Nephron (organoid): Measurements from ENCODE around the gene PPP2R2C.

Experiments used
- H3K27ac Mint-ChIP-seq, 3 experiments: 2 replicates each; pipeline ENCODE4 v1.8.0; 2020; ENCODE audit warnings: mixed read lengths in 3 of 3, mild to moderate bottlenecking in 2 of 3, moderate library complexity in 1 of 3
- H3K27me3 Mint-ChIP-seq: 2 replicates; pipeline ENCODE4 v1.8.0; 2021; ENCODE audit warnings: low read depth, mild to moderate bottlenecking, moderate library complexity, mixed read lengths
- H3K36me3 Mint-ChIP-seq: 2 replicates; pipeline ENCODE4 v1.8.0; 2020; ENCODE audit warnings: low read depth, mixed read lengths
- H3K4me1 Mint-ChIP-seq: 2 replicates; pipeline ENCODE4 v1.8.0; 2020; ENCODE audit warnings: mixed read lengths
- H3K4me3 Mint-ChIP-seq, 3 experiments: 2 replicates each; pipeline ENCODE4 v1.8.0; 2020; ENCODE audit warnings: mild to moderate bottlenecking in 3 of 3, mixed read lengths in 3 of 3, moderate library complexity in 2 of 3
- H3K9me3 Mint-ChIP-seq: 2 replicates; pipeline ENCODE4 v1.8.0; 2020; ENCODE audit warnings: mixed read lengths
- TF ChIP-seq, protein P1 (sequence below), 3 experiments: fragments of 200-600 bp; sonication (generic); IDR thresholded peaks; one replicate each; pipeline ENCODE4 v1.5.0; 2021; ENCODE audit warnings: antibody characterized with exemption in 3 of 3; ENCODE audit not compliant: unreplicated experiment in 3 of 3

The PPP2R2C gene

DNA sequence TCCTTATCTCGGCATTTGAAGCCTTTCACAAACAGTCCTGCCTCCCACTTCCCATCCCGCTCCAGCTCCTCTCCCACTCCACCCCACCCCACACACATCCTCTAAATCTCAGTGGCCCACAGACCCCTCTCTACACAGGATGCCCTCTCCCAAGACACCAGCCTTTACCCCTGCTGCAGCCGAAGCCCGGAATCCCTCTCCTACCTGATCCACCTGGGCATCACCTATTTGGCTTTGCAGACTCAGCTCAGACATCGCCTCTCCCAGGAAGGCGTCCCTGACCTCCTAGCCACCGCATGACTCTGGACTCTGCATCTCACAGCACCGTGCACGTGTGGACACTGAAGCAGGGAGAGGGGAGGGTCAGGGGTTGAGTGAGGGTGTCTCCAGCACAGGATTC is 11.5 kb downstream of the PPP2R2C start:
- no peak overlapping the region for H3K4me3 Mint-ChIP-seq
- H3K36me3 Mint-ChIP-seq = no peaks in the 10 kb centered on the region
- peaks cover 9% of the 10 kb centered on the region for H3K9me3 Mint-ChIP-seq
- peaks cover 70% of the 10 kb centered on the region for H3K27me3 Mint-ChIP-seq
- no peaks in the 10 kb centered on the region for H3K4me1 Mint-ChIP-seq
- TF ChIP-seq, protein P1, sequence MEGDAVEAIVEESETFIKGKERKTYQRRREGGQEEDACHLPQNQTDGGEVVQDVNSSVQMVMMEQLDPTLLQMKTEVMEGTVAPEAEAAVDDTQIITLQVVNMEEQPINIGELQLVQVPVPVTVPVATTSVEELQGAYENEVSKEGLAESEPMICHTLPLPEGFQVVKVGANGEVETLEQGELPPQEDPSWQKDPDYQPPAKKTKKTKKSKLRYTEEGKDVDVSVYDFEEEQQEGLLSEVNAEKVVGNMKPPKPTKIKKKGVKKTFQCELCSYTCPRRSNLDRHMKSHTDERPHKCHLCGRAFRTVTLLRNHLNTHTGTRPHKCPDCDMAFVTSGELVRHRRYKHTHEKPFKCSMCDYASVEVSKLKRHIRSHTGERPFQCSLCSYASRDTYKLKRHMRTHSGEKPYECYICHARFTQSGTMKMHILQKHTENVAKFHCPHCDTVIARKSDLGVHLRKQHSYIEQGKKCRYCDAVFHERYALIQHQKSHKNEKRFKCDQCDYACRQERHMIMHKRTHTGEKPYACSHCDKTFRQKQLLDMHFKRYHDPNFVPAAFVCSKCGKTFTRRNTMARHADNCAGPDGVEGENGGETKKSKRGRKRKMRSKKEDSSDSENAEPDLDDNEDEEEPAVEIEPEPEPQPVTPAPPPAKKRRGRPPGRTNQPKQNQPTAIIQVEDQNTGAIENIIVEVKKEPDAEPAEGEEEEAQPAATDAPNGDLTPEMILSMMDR (IDR thresholded peaks at IDR 0.05; ENCODE audit: unreplicated experiment in 3 of 3) = no peak
- H3K27ac Mint-ChIP-seq = no peak overlapping the region

DNA sequence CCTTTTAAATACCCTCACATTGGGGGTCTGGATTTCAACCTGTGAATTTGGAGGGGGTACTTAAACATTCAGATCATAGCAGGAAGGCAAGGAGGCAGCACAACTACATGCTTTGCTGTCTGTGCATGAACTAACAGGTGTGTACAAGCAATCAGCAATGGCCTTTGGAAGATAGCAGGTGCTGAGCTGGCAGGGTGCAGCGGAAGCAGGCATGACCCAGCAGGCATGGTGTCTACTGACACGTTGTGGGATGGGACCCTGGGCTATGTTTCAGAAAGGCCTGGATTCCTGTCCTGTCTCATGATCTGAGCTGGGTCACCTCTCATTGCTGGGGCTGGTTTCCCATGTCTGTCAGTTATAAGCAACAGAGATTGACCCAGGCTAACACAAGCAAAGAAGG is 13.9 kb downstream of the PPP2R2C start:
- TF ChIP-seq, protein P1 (IDR thresholded peaks at IDR 0.05; ENCODE audit: unreplicated experiment in 3 of 3) = no peak
- Mint-ChIP-seq H3K4me1 (no peaks in the 10 kb centered on the region), H3K27ac (no peak overlapping the region), H3K27me3 (peaks cover 67% of the 10 kb centered on the region), H3K4me3 (no peak overlapping the region), H3K9me3 (peaks cover 9% of the 10 kb centered on the region), H3K36me3 (no peaks in the 10 kb centered on the region)

DNA sequence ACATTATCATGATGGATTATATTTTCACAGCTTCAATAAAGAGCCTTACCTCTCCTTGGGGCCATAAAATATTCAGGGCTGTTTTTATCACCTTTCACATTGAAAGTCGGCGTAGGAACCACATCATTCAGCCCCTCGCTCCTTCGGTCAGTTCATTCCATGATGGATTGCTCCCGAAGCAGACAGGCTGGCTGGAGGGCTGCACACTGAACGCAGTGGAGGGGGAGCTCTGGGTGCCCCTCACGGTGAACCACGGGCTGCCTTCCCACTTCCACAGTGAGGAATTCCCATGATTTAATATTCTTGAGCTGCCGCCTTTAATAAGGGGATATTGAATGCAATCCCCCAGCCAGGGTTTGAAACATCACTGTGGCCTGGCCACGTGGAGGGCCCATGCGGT is 16.0 kb downstream of the PPP2R2C start:
- H3K36me3 Mint-ChIP-seq = no peaks in the 10 kb centered on the region
- TF ChIP-seq, protein P1 (IDR thresholded peaks at IDR 0.05; ENCODE audit: unreplicated experiment in 3 of 3) = no peak
- peaks cover 9% of the 10 kb centered on the region for H3K9me3 Mint-ChIP-seq
- H3K4me1 Mint-ChIP-seq = no peaks in the 10 kb centered on the region
- peaks cover 57% of the 10 kb centered on the region for H3K27me3 Mint-ChIP-seq
- no peak overlapping the region for H3K27ac Mint-ChIP-seq
- H3K4me3 Mint-ChIP-seq = no peak overlapping the region

DNA sequence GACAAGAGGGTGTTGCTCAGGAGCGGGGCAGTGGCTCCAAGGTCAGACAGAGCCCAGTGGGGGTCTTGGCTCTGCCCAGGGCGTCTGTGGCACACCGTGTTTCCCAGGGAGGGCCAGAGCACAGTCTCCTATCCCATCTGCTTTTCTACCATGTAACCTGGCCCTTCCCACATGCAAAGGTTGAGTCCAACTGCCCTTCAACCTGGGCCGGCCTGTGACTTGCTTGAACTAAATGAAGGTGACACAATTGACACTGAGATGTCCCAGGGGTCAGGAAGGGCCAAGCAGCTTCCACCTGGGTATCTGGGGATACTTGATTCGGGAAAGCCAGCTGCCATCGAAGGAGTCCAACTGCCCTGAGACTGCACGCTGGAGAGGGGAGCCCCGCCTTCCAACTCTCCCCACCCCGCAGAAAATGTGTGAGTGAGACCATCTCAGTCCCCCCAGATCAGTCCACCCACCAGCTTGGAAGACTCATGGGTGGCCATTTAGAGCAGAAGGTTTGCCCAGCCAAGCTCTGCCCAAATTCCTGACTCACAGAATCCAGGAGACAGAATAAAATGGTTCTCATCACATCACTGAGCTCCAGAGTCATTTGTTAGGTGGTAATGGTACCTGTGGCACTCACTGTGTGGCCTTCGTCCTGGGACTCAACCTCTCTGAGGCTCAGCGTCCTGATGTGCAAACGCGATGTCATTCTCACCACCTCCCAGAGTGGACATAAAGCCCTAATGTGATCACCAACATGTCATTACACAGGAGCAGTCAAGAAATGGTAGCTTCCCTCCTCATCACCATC is 18.1 kb downstream of the PPP2R2C start:
- peaks cover 9% of the 10 kb centered on the region for H3K9me3 Mint-ChIP-seq
- no peak overlapping the region for H3K4me3 Mint-ChIP-seq
- H3K27me3 Mint-ChIP-seq = peaks cover 45% of the 10 kb centered on the region
- H3K36me3 Mint-ChIP-seq = no peaks in the 10 kb centered on the region
- H3K4me1 Mint-ChIP-seq = no peaks in the 10 kb centered on the region
- TF ChIP-seq, protein P1 (IDR thresholded peaks at IDR 0.05; ENCODE audit: unreplicated experiment in 3 of 3) = no peak
- H3K27ac Mint-ChIP-seq = no peak overlapping the region

DNA sequence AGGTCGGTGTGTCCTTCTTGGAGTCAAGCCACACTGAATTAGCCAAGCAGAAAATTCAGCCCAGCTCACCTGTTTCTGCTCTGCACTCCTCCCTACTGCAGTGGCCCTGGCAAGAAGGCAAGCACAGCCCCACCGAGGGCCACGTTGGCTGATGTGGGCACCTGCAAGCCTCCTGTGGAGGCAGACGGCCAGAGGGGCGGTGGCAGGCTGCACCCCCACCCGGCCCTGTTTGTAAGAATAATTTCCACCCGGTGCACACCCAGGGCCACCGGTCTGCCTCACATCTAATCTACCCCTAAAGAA is 18.8 kb downstream of the PPP2R2C start:
- H3K27ac Mint-ChIP-seq = no peak overlapping the region
- TF ChIP-seq, protein P1 (IDR thresholded peaks at IDR 0.05; ENCODE audit: unreplicated experiment in 3 of 3) = no peak
- H3K9me3 Mint-ChIP-seq = peaks cover 4% of the 10 kb centered on the region
- H3K27me3 Mint-ChIP-seq = peaks cover 41% of the 10 kb centered on the region
- H3K36me3 Mint-ChIP-seq = no peaks in the 10 kb centered on the region
- no peaks in the 10 kb centered on the region for H3K4me1 Mint-ChIP-seq
- no peak overlapping the region for H3K4me3 Mint-ChIP-seq
